HCT116 (cell line): ENCODE data around the gene FBP1. TPM values are rescaled to one million over a fixed set of nuclear protein-coding genes. Genes with fewer than 3 reads are reported as not detected.

Source experiments
- ATAC-seq: fragments of 200-7000 bp; cut with Tn5 transposase; 2 replicates; pipeline ENCODE4 v1.9.1; 2020; ENCODE audit warnings: mild to moderate bottlenecking, moderate library complexity
- BruUV-seq: library from RNA; stranded (reverse); fragments of 400-500 nt; replicated peaks from 2 replicates; lab custom pipeline; 2021; lab: Mats Ljungman, UMichigan
- CTCF ChIA-PET: fragments of 300-600 bp; sonication (Branson Sonifier 250); formaldehyde crosslinking; loops from one replicate; lab custom pipeline; 2021; ENCODE audit warnings: antibody characterized with exemption; lab: Charles Lee
- POLR2A ChIA-PET: fragments of 300-600, 350-600 bp; sonication (Branson Sonifier 250); formaldehyde crosslinking; loops from one replicate; lab custom pipeline; 2021; ENCODE audit warnings: antibody characterized with exemption; lab: Charles Lee
- RAD21 ChIA-PET, 2 experiments: fragments of 300-600 bp; sonication (Branson Sonifier 250); formaldehyde crosslinking; loops; one replicate each; lab custom pipeline; 2023; ENCODE audit warnings: low total read pairs in 2 of 2; ENCODE audit not compliant: uncharacterized antibody in 2 of 2, unreplicated experiment in 2 of 2, low non-redundant PET in 1 of 2; lab: Charles Lee
- DNase-seq: peaks from one replicate; pipeline ENCODE4 v3.0.0-alpha.2; 2010; ENCODE audit warnings: low read depth, low spot score
- H2AFZ ChIP-seq: fragments of 200-600 bp; shearing (Covaris generic), sonication (generic); 2 replicates; pipeline ENCODE4 v1.6.1; 2017; ENCODE audit warnings: low read depth, mixed run types, mixed read lengths, antibody characterized with exemption, low read length; ENCODE audit not compliant: poor library complexity, severe bottlenecking
- H3K27ac ChIP-seq: 2 replicates; pipeline ENCODE4 v1.5.1; 2012; ENCODE audit warnings: low read depth, low read length
- H3K27me3 ChIP-seq: fragments of 200-600 bp; sonication (generic); 2 replicates; pipeline ENCODE4 v1.6.1; 2016; ENCODE audit warnings: mixed run types, low read length, mixed read lengths; ENCODE audit not compliant: insufficient read depth
- H3K36me3 ChIP-seq, 2 experiments: fragments of 200-500 bp in 1 of 2; fragments of 200-600 bp in 1 of 2; sonication (Bioruptor generic) in 1 of 2; sonication (generic) in 1 of 2; 2 replicates each; pipeline versions ENCODE4 v1.5.1 to v1.6.1; 2014 to 2016; ENCODE audit warnings: low read length in 2 of 2, inconsistent platforms in 1 of 2, mixed read lengths in 1 of 2, mixed run types in 1 of 2; ENCODE audit not compliant: insufficient read depth in 2 of 2, control insufficient read depth in 1 of 2
- H3K4me1 ChIP-seq, 2 experiments: fragments of 200-600 bp in 1 of 2; sonication (generic) in 1 of 2; 2 replicates each; pipeline versions ENCODE4 v1.5.1 to v1.6.1; 2012 to 2017; ENCODE audit warnings: low read length in 2 of 2, inconsistent platforms in 1 of 2, mild to moderate bottlenecking in 1 of 2, mixed read lengths in 1 of 2, mixed run types in 1 of 2, moderate library complexity in 1 of 2; ENCODE audit not compliant: insufficient read depth in 2 of 2, control insufficient read depth in 1 of 2
- H3K4me2 ChIP-seq: fragments of 200-600 bp; sonication (generic); 2 replicates; pipeline ENCODE4 v1.6.1; 2017; ENCODE audit warnings: mixed run types, low read length, mixed read lengths
- H3K4me3 ChIP-seq, 2 experiments: fragments of 200-600 bp in 1 of 2; sonication (generic) in 1 of 2; replicated peaks in 1 of 2; 2 replicates each; pipeline ENCODE4 v1.5.1; 2011 to 2016; ENCODE audit warnings: low read length in 2 of 2, control low read depth in 1 of 2, low read depth in 1 of 2, mild to moderate bottlenecking in 1 of 2, mixed read lengths in 1 of 2, mixed run types in 1 of 2
- H3K79me2 ChIP-seq: fragments of 200-600 bp; sonication (generic); 2 replicates; pipeline ENCODE4 v1.6.1; 2017; ENCODE audit warnings: mild to moderate bottlenecking, mixed run types, low read length, moderate library complexity, mixed read lengths; ENCODE audit not compliant: insufficient read depth
- H3K9ac ChIP-seq: fragments of 200-600 bp; sonication (generic); 2 replicates; pipeline ENCODE4 v1.6.1; 2016; ENCODE audit warnings: low read length, mixed read lengths
- H3K9me2 ChIP-seq: fragments of 200-600 bp; sonication (generic), shearing (Covaris generic); 2 replicates; pipeline ENCODE4 v1.6.1; 2017; ENCODE audit warnings: mixed run types, mild to moderate bottlenecking, moderate library complexity; ENCODE audit not compliant: insufficient read depth
- H3K9me3 ChIP-seq, 2 experiments: fragments of 200-500 bp in 1 of 2; fragments of 200-600 bp in 1 of 2; sonication (Bioruptor generic) in 1 of 2; sonication (generic) in 1 of 2; 2 replicates each; pipeline ENCODE4 v1.6.1; 2014 to 2017; ENCODE audit warnings: low read length in 2 of 2, mixed read lengths in 2 of 2, inconsistent platforms in 1 of 2, low read depth in 1 of 2, mild to moderate bottlenecking in 1 of 2, mixed run types in 1 of 2, moderate library complexity in 1 of 2; ENCODE audit not compliant: control insufficient read depth in 1 of 2, insufficient read depth in 1 of 2
- H4K20me1 ChIP-seq: fragments of 200-600 bp; sonication (generic), shearing (Covaris generic); 2 replicates; pipeline ENCODE4 v1.6.1; 2017; ENCODE audit warnings: mixed run types, mild to moderate bottlenecking, moderate library complexity; ENCODE audit not compliant: insufficient read depth
- ATF3 ChIP-seq: IDR thresholded peaks from 2 replicates; pipeline ENCODE4 v1.6.1; 2012
- REST ChIP-seq: IDR thresholded peaks from 2 replicates; pipeline ENCODE4 v1.6.1; 2012; ENCODE audit warnings: low read depth
- TCF7L2 ChIP-seq: IDR thresholded peaks from 2 replicates; pipeline ENCODE4 v1.7.0; 2011; ENCODE audit warnings: borderline replicate concordance, inconsistent platforms; ENCODE audit not compliant: insufficient read depth, insufficient read length; ENCODE audit errors: extremely low read depth
- ZFX ChIP-seq: fragments of 450-650 bp; IDR thresholded peaks from 2 replicates; pipeline ENCODE4 v1.6.1; 2017
- intact Hi-C: fragments of 100-400 bp; cut with micrococcal nuclease; formaldehyde crosslinking; loops from 2 replicates; pipeline ENCODE4 v1.10.0; 2022
- total RNA-seq: library from RNA; stranded (reverse); gene quantifications from one replicate; pipeline ENCODE4 v1.2.1, GENCODE V29; 2021; ENCODE audit not compliant: unreplicated experiment

Gene FBP1
- total RNA-seq, 1 experiment from 2014 or later: 0.42 TPM

GRCh38 chr9:94657021-94657725 lies 17.9 kb upstream of the FBP1 start:
- Histone ChIP-seq H3K36me3 (no peaks in the 10 kb centered on the region), H3K9ac (no peak overlapping the region), H3K4me3 (no peak overlapping the region), H3K9me2 (no peaks in the 10 kb centered on the region), H3K27ac (no peak overlapping the region), H4K20me1 (no peaks in the 10 kb centered on the region), H3K4me1 (no peaks in the 10 kb centered on the region), H2AFZ (no peak overlapping the region), H3K4me2 (no peak overlapping the region), H3K79me2 (no peaks in the 10 kb centered on the region), H3K27me3 (no peaks in the 10 kb centered on the region), H3K9me3 (no peaks in the 10 kb centered on the region)
- ATAC-seq (no peak), DNase-seq (no peak)
- ChIA-PET RAD21 (no interaction called here), POLR2A (no interaction called here), CTCF (interaction anchor here (1.1 kb wide), 1 partner anchor 471 kb away, joined by 4 read pairs; no protein-coding TSS in a partner anchor)
- BruUV-seq: no TSS peak
- TF ChIP-seq TCF7L2 (no peak), REST (no peak), ATF3 (no peak), ZFX (no peak)
- intact Hi-C loops: no loop called here
